GM19324 (cell line): Measurements from ENCODE around the gene NPAS1.

Experiments
- ATAC-seq: cut with Tn5 transposase; IDR thresholded peaks from one replicate; pipeline ENCODE4 v1.9.1; 2021; ENCODE audit warnings: mild to moderate bottlenecking, moderate library complexity; ENCODE audit not compliant: unreplicated experiment, low FRiP score

The NPAS1 gene

DNA sequence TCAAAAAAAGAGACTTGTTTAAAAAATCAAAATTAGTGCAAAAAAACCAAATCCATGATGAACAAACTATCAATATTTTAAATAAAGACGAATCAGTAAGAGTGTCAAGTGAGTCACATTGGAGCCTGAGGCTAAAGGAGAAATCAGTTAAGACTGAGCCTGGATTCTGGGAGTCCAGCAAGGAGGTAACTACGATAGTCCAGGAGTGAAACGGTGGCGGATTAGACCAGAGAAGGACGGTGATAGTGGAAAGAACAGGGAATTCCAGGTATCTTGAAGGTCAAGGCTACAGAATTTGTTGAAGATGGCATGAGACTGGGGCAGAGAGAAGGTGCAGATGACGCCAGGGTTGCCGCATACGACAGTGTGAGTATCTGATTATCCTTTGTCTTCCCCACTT lies 7.0 kb upstream of the NPAS1 start:
- ATAC-seq: no peak

DNA sequence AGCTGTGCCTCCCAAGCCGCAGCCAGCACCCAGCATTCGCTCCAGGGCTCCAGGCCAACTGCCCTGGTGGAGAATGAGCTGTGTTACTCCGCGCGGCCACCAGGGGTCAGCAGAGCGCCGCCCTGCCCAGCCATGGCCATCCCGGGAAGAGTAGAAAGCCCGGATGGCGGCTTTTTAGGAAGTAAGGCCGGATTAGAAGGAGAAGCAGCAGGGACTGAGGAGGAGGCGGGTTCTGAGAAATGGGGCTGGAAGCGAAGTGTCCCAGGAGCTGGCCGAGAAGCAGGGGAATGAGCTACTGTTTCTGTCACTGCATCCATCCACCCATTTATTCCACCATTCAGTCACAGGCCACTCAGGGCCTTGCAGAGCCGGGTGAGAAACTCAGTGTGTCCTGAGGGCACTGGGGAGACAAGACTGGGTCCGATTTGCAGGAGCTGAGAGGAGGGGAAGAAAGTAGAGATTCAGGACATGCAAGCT lies 6.6 kb upstream of the NPAS1 start:
- no peak for ATAC-seq

DNA sequence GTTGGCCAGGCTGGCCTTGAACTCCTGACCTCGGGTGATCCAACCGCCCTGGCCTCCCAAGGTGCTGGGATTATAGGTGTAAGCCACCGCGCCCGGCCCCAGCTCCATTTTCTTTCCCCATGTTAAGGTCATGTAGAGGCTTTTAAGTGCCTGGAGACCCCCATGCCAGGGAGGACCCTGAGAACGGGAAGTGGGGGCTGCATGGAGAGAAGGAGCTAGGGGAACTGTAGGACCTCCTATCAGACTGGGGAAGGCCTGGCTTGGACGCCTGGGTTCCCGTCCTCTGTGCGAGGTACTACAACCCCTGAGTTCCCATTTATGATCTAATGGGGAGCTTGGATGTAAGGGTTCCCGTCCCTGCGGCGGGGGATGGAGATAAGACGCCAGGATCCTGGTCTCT lies 714 bp upstream of the NPAS1 start:
- ATAC-seq: no peak

DNA sequence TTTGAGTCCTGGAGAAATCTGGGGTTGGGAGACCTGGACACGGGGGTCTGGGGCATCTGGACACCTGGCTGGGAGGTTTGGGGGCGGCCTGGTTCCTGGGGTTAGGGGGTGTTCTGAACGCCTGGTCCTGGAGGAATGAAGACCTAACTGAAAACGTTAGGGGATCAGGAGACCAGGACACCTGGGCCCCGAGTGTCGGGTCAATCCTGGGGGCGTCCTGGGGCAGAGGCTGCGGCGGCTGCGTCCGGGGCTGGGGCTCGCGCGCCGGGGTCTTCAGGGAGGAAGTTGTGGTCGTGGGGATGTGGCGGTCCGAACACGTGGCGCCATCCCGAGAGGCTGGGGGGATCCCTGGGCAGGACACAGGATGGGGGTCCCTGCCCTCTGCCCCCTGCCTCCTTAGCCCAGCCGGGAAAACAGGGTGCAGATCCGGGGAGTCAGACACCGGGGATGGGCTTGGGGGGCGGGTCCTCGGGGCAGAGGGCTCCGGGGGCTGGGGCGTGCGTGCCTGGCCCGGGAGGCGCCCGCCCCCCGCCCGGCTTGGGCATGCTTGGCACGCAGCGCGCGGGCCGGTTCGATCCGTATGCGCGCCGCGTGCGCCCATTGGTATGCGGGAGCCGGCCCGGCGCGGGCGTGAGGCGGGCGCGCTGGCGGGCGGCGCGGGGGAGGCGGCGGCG lies 632 bp downstream of the NPAS1 start:
- ATAC-seq: no peak

DNA sequence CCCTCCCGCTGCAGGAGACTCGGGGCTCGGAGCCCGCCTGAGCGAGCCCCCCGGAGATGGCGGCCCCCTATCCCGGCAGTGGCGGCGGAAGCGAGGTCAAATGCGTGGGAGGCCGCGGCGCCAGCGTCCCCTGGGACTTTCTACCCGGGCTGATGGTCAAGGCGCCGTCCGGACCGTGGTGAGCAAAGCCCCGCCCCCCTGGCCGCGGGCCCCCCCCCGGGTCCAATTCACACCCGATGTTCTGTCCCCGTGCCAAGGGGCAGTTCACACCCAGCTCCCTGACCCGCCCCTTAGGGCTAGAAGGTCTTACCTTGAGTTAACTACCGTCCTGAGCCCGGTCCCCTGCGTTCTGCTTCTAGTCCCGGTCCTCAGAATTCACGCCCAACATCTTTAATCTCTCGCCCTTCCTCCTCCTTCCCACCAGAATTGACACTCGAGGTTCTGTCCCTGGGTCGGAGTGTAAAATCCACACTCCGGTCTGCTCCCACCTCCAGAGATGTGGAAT lies 1.4 kb downstream of the NPAS1 start:
- ATAC-seq: no peak

DNA sequence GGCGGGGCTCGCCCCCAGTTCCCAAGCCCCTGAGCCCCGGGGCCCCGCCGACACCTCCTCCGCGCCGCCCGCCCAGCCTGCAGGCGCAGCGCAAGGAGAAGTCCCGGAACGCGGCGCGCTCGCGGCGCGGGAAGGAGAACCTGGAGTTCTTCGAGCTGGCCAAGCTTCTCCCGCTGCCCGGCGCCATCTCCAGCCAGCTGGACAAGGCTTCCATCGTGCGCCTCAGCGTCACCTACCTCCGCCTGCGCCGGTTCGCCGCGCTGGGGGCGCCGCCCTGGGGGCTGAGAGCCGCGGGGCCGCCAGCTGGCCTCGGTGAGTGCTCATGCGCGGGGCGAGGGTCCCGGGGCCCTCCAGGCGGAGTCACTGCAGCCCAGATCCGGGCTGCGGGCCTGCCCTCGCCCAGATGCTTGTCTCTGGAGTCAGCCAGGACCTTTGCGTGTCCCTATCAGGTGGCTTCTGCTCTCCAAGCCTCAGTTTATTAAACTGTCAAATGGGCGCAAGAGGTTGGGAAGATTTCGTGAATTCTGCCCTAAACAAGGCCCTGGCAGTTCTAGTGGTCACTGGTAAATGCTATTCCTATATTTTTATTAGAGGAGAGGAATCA lies 2.0 kb downstream of the NPAS1 start:
- no peak for ATAC-seq

DNA sequence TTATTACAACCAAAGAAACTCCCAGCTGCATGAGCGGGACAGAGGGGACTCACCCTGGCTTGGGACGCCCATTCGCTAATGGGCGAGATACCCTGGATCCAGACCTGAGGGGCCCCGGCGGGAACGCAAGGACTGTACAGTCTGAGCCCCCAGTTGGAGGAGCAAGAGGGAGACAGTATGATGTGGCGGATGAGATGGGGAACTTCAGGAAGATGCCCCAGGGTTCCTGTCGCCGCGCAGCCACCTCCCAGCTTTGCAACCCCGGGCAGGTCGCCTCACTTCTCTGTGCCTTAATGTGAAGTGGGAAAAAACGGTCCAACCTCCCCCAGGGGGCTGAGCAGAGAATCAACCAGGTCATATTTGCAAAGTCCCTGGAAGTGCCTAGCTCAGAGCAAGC lies 2.5 kb downstream of the NPAS1 start:
- no peak for ATAC-seq

DNA sequence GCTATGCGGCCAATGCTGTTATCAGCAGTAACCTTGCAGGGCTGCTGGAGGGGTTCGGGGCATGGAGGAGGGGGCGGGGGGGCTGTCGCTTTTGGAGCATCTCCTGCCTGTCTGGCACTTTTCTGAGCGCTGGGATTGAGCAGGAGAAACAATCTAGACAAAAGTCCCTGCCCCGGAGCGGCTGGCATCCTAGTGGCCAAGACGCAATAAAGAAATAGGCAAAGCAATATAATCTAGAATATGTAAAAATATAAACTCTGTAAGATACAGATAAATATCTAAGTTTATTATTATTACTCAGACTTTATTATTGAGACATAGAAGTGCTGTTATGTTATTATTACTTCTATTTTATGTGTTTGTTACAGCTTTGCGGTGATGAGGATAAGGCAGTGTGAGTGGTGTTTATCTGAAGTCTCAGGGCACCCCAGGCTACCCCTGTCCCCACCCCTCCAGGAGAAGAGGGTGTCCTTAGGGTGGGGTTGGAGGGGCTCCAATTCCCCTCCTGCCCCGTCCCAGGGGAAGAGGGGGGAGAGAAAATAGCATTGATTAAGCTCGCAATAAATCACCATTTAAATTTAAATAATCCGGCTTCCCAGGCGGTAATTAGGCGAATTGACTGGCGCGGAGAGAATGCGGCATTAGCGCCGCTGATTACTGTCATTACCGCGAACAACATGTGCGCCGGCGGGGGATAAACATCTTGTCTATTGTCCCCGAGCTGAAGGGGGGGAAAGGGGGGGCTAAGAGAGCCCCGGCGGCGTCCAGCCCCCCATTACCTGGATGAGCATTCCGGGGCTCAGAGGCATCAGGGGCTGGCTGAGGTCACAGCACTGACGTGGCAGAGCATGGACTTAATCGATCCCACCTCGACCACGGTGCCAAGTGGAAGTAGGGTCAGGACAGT lies 3.2 kb downstream of the NPAS1 start:
- no peak for ATAC-seq

DNA sequence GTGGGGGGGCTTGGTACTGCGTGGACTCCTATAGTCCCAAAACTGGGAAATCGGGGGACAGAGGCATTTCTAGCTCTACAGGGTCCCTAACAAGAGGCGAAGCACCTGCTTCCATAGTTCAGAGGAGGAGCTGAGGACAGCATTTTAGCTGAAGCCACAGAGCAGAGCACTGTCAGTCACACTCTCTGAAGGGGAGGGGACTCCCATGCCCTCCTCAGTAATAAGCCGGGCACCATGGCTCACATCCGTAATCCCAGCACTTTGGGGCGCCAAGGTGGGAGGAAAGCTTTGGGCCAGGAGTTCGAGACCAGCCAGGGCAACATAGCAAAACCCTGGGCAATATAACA lies 3.8 kb downstream of the NPAS1 start:
- ATAC-seq: no peak

DNA sequence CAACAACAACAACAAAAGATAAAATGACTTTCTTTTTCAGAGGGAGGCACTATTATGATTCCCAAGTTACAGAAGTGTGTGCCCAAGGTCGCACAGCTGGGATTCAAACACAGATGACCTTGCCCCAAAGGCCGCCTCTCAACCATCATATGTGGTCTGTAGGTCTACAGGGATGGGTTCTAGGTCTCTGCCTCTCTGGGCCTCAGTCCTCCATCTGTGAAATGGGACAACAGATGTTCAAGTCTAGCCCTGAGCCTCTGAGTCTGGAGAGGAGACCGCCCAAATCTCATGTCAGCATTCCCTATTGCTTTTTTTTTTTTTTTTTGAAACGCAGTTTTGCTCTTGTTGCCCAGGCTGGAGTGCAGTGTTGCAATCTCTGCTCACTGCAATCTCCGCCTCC lies 4.9 kb downstream of the NPAS1 start:
- no peak for ATAC-seq

DNA sequence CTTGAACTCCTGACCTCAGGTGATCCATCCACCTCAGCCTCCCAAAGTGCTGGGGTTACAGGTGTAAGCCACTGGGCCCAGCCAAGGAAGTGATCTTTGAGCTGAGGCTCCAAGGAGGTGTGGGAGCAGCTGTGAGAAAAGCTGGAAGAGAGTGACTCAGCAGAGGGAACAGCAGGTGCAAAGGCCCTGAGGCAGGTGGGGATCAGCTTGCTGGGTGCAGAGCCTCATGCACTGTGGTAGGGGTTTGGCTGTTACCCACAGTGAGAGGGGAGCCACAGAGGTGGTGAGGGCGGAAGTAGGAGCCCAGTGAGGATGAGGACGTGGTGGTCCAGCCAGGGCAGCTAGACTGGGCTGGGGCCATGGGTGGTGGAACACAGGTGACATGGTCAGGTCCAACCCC lies 6.5 kb downstream of the NPAS1 start:
- no peak for ATAC-seq

DNA sequence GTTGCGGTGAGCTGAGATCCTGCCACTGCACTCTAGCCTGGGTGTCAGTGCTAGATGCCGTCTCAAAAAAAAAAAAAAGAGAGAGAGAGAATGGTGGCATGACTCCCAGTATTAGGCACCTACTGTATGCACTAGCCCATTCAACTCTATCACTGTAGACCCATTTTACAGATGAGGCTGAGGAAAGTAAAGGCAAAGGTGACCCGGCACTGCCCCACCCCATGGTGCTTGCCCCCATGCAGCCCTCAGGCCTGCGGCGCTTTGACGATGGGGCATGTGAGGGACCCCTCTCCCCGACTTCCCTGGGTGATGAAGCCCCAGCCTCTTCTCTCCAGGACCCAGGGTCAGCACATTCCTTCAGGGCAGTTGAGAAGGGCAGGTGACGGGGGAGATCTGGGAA lies 7.3 kb downstream of the NPAS1 start:
- ATAC-seq: no peak

DNA sequence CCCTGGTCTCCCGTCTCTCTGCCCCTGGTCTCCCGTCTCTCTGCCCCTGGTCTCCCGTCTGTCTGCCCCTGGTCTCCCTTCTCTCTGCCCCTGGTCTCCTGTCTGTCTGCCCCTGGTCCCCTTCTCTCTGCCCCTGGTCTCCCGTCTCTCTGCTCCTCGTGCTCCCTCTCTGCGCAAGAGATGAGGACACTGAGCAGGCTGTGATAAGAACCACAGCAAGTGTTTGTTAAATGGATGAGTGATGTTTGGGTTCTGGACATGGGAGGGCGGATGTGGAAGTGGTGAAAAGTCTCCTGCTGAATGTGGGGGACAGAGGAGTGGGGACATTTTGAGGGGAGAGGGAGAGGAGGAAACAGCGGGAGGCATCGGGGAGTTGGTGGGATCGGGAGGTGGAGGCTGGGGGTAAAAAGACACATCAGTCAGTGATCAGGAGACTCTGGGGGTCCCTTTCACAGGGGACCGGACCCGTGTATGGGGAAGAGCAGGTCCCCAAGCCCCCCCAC lies 8.0 kb downstream of the NPAS1 start:
- ATAC-seq: no peak

DNA sequence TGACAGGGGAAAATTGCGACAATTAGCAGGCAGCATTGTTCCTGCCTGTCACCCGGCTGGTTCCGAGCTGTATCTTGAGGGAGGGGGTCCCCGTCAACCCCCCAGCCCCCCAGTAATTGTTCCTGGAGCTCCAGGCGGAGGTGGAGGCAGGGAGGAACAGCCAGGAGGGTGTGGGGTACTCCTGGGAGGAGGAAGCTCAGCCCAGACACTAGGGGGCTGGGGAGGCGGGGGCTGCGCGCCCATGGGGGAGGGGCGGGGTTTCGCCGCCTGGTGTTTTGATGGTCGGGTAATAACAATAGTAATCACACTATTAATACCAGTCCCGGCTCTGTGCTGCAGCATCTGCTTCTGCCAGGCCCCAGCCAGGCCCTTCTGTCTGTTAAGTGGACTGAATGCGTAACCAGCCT lies 8.6 kb downstream of the NPAS1 start:
- ATAC-seq: no peak

DNA sequence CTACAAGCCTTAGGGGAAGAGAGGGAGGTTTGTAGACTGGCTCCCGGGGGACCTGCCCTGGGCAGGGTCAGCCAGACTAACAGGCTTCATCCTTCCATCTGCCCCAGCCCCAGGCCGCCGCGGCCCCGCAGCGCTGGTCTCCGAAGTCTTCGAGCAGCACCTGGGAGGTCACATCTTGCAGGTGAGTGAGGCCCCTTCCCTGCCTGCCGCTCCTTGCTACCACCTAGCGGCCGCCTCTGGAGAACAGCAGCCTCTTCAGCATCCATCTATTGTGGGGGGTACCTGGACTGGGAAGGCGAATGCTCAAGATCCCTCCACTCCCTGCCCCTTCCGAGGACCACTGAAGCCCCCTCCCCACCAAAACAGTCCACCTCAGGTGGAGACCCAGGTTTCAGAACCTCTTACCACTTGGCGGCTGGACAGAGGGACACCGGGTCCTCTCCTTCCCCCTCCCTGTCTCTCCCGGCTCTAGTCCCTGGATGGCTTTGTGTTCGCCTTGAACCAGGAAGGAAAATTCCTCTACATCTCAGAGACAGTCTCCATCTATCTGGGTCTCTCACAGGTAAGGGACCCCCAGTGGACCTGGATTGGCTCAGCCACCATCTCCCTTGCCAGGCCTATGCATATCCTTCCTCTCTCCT lies 12.7 kb downstream of the NPAS1 start:
- ATAC-seq: no peak

DNA sequence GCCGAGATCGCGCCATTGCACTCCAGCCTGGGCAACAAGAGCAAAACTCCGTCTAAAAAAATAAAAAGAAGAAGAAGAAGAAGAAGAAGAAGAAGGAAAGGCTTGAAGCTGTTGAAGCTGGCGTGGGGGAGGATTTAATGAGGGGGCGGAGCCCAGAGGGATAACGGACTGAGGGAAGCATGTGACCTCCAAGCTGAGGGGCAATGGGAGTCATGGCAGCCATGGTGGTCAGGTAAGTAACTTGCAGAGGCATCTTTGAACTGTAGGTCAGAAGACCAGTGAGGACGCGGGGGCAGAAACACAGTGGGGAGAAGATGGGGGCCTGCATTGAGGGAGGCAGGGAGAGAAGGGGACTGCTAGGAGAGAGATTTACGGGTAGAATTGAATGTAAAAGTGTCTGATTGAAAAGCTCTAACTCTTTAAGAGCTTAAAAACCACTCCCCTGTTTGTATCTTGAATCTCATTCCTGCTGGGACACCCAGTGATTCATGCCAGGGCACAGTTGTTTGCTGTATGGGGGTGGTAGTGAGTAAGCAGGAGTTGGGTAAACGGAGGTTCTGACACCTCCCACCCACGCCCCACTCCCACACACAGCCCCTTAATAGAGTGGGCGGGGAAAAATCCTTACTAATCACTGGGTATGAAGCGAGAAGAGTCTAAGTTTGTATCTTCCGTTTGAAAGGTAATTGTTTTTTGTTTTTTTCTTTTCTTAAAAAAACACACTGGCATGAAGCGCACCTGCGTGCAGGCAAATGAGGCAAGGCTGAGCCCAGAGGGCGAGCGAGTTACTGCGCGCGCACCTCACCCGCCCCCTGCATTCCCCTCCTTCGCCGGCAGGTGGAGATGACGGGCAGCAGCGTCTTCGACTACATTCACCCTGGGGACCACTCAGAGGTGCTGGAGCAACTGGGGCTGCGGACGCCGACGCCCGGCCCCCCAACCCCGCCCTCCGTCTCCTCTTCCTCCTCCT lies 15.8 kb downstream of the NPAS1 start:
- ATAC-seq: peak; percentile 87

DNA sequence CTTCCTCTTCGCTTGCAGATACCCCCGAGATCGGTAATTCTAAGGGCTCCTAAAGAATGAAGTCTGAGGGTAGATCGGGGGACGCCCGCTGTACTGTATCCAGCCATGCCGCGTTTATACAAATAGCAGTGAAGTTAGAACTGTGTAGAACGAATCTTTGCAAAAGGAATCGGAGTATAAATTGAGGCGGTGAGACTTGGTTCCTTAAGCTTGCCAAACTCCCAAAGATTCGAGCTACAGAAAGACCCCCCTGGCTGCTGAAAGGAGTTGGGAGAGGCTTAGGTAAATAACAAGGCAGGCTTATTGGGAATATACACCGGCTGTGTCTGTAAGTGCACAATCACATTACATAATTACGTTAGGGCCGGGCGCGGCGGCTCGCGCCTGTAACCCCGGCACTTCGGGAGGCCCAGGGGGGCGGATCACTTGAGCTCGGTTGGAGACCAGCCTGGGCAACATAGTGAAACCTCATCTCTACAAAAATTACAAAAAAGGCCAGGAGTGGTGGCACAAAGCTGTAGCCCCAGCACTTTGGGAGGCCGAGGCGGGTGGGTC lies 16.5 kb downstream of the NPAS1 start:
- ATAC-seq: no peak

DNA sequence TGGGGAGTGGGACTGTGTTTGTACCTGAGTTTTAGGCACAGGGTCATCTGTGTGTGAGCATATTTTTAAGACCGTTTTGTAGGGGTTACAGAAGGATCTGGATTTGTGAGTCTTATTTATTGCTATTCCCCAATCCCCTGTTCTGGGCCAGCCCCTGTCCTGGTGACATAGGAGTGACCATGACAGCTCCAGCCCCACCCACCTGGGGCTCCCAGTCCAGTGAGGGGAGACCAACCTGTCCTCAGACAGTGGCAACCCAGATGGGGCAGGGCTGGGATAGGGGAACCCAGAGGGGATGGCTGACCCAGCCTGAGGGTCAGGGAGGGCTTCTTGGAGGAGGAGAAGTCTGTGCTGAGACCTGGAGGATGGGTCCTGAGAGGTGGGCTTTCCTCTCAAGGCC lies 18.1 kb downstream of the NPAS1 start:
- ATAC-seq: no peak

DNA sequence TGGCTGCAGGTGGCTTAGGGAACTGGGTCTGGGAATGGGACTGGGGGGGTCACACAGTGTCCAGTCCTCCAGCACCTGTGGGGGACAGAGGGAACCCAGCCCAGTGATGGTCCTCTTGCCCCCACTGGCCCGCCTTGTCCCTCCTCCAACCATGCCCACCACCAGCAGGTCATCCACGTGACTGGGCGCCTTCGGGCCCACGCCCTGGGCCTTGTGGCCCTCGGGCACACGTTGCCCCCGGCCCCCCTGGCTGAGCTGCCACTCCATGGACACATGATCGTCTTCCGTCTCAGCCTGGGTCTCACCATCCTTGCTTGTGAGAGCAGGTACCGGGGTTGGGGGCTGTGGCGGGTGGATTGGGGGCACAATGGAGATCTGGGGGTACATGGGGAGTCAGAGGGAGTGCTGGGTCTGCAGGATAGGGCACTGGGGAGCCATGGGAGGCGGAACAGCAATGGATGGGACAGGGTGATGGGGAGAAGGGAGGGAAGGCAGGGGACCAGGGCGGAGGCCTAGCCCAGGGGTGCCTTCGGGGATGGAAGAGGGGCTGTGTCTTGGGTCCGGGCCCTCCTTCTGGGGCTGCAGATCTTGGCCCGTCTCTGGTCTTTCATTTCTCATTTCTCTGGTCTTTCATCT lies 19.7 kb downstream of the NPAS1 start:
- ATAC-seq: no peak
